H9 (cell line): ENCODE results near the gene ACOX3. TPM values are rescaled to one million over a fixed set of nuclear protein-coding genes. Genes with fewer than 3 reads are reported as not detected.

ENCODE experiments used
- DNase-seq: peaks from one replicate; pipeline ENCODE4 v3.0.0-alpha.2; 2017
- H2AFZ ChIP-seq: one replicate; pipeline ENCODE4 v1.6.1; 2013; ENCODE audit warnings: mild to moderate bottlenecking, low read length, control low read depth, moderate library complexity
- H2AK5ac ChIP-seq: 2 replicates; pipeline ENCODE4 v1.6.1; 2013; ENCODE audit warnings: low read length, control low read depth, mixed read lengths; ENCODE audit not compliant: insufficient read length
- H2BK120ac ChIP-seq: one replicate; pipeline ENCODE4 v1.6.1; 2013; ENCODE audit warnings: low read depth, mild to moderate bottlenecking, low read length, control low read depth, inconsistent platforms; ENCODE audit not compliant: poor library complexity, severe bottlenecking
- H2BK12ac ChIP-seq: 2 replicates; pipeline ENCODE4 v1.6.1; 2013; ENCODE audit warnings: low read length, control low read depth, mixed read lengths, low read depth; ENCODE audit not compliant: insufficient read length
- H2BK15ac ChIP-seq: 2 replicates; pipeline ENCODE4 v1.6.1; 2013; ENCODE audit warnings: low read depth, low read length, control low read depth
- H2BK20ac ChIP-seq: one replicate; pipeline ENCODE4 v1.6.1; 2013; ENCODE audit warnings: low read depth, mild to moderate bottlenecking, low read length, control low read depth, inconsistent platforms; ENCODE audit not compliant: poor library complexity, severe bottlenecking
- H2BK5ac ChIP-seq: 2 replicates; pipeline ENCODE4 v1.6.1; 2013; ENCODE audit warnings: low read length, control low read depth, mixed read lengths; ENCODE audit not compliant: insufficient read length
- H3K14ac ChIP-seq: 2 replicates; pipeline ENCODE4 v1.6.1; 2013; ENCODE audit warnings: low read length, control low read depth; ENCODE audit not compliant: insufficient read depth
- H3K18ac ChIP-seq: 2 replicates; pipeline ENCODE4 v1.6.1; 2013; ENCODE audit warnings: low read depth, mild to moderate bottlenecking, mixed read lengths, low read length, control low read depth; ENCODE audit not compliant: insufficient read length
- H3K23ac ChIP-seq: 2 replicates; pipeline ENCODE4 v1.6.1; 2013; ENCODE audit warnings: low read length, control low read depth, mixed read lengths, low read depth; ENCODE audit not compliant: insufficient read length
- H3K23me2 ChIP-seq: 2 replicates; pipeline ENCODE4 v1.6.1; 2013; ENCODE audit warnings: low read depth, mild to moderate bottlenecking, mixed read lengths, low read length, control low read depth; ENCODE audit not compliant: insufficient read length, poor library complexity, severe bottlenecking
- H3K27ac ChIP-seq: 2 replicates; pipeline ENCODE4 v1.5.1; 2013; ENCODE audit warnings: low read length, control low read depth, mixed read lengths, low read depth; ENCODE audit not compliant: insufficient read length
- H3K27me3 ChIP-seq: 2 replicates; pipeline ENCODE4 v1.6.1; 2013; ENCODE audit warnings: low read length, control low read depth, inconsistent platforms; ENCODE audit not compliant: insufficient read depth
- H3K4ac ChIP-seq: 2 replicates; pipeline ENCODE4 v1.6.1; 2013; ENCODE audit warnings: low read depth, mild to moderate bottlenecking, control low read depth, inconsistent platforms, low read length, moderate library complexity
- H3K4me1 ChIP-seq: 2 replicates; pipeline ENCODE4 v1.6.1; 2013; ENCODE audit warnings: low read length, control low read depth, inconsistent platforms; ENCODE audit not compliant: insufficient read depth
- H3K4me2 ChIP-seq: 2 replicates; pipeline ENCODE4 v1.6.1; 2013; ENCODE audit warnings: low read length, control low read depth, mixed read lengths; ENCODE audit not compliant: insufficient read length, insufficient read depth
- H3K56ac ChIP-seq: 2 replicates; pipeline ENCODE4 v1.6.1; 2013; ENCODE audit warnings: low read depth, mild to moderate bottlenecking, mixed read lengths, low read length, control low read depth; ENCODE audit not compliant: insufficient read length
- H3K79me1 ChIP-seq: 2 replicates; pipeline ENCODE4 v1.6.1; 2013; ENCODE audit warnings: low read depth, mild to moderate bottlenecking, moderate library complexity, low read length, control low read depth, inconsistent platforms; ENCODE audit not compliant: insufficient read depth, poor library complexity, severe bottlenecking
- H3K79me2 ChIP-seq: 2 replicates; pipeline ENCODE4 v1.6.1; 2013; ENCODE audit warnings: low read length, control low read depth, inconsistent platforms; ENCODE audit not compliant: insufficient read depth
- H3K9ac ChIP-seq: 2 replicates; pipeline ENCODE4 v1.6.1; 2013; ENCODE audit warnings: low read length, control low read depth, mixed read lengths; ENCODE audit not compliant: insufficient read length; ENCODE audit errors: extremely low read depth
- H3K9me3 ChIP-seq: one replicate; pipeline ENCODE4 v1.6.1; 2013; ENCODE audit warnings: low read depth, low read length, inconsistent platforms; ENCODE audit not compliant: control insufficient read depth
- H3T11ph ChIP-seq: one replicate; pipeline ENCODE4 v1.6.1; 2013; ENCODE audit warnings: mild to moderate bottlenecking, low read length, control low read depth, inconsistent platforms
- H4K20me1 ChIP-seq: one replicate; pipeline ENCODE4 v1.6.1; 2013; ENCODE audit not compliant: control insufficient read depth, insufficient read length, insufficient read depth
- H4K5ac ChIP-seq: 2 replicates; pipeline ENCODE4 v1.6.1; 2013; ENCODE audit warnings: low read depth, mild to moderate bottlenecking, mixed read lengths, low read length, control low read depth; ENCODE audit not compliant: insufficient read length
- H4K8ac ChIP-seq: replicated peaks from 2 replicates; pipeline ENCODE4 v1.6.1; 2013; ENCODE audit warnings: low read length, control low read depth, mixed read lengths, low read depth; ENCODE audit not compliant: insufficient read length
- H4K91ac ChIP-seq: 2 replicates; pipeline ENCODE4 v1.6.1; 2013; ENCODE audit warnings: low read depth, mild to moderate bottlenecking, moderate library complexity, mixed read lengths, low read length, control low read depth; ENCODE audit not compliant: insufficient read length
- H3K27ac Mint-ChIP-seq, 3 experiments: 2 replicates in 2 of 3; 3 replicates in 1 of 3; pipeline ENCODE4 v1.8.0; 2020 to 2021; ENCODE audit warnings: mixed read lengths in 3 of 3, mild to moderate bottlenecking in 1 of 3, moderate library complexity in 1 of 3
- H3K27me3 Mint-ChIP-seq: 2 replicates; pipeline ENCODE4 v1.8.0; 2021; ENCODE audit warnings: low read depth, mild to moderate bottlenecking, moderate library complexity, mixed read lengths
- H3K36me3 Mint-ChIP-seq, 3 experiments: 2 replicates in 2 of 3; 3 replicates in 1 of 3; pipeline ENCODE4 v1.8.0; 2020 to 2021; ENCODE audit warnings: low read depth in 3 of 3, mixed read lengths in 3 of 3; ENCODE audit not compliant: insufficient read depth in 1 of 3
- H3K4me1 Mint-ChIP-seq, 2 experiments: 2 replicates each; pipeline ENCODE4 v1.8.0; 2020; ENCODE audit warnings: mixed read lengths in 2 of 2
- H3K4me3 Mint-ChIP-seq, 2 experiments: 2 replicates in 1 of 2; 3 replicates in 1 of 2; pipeline ENCODE4 v1.8.0; 2020 to 2021; ENCODE audit warnings: mild to moderate bottlenecking in 2 of 2, mixed read lengths in 2 of 2, moderate library complexity in 1 of 2
- H3K9me3 Mint-ChIP-seq, 2 experiments: 2 replicates in 1 of 2; 3 replicates in 1 of 2; pipeline ENCODE4 v1.8.0; 2020; ENCODE audit warnings: mild to moderate bottlenecking in 2 of 2, mixed read lengths in 2 of 2, moderate library complexity in 1 of 2
- WGBS: extraction: QIAGEN DNeasy Blood & Tissue Kit; methylation state at CpG from one replicate; pipeline ENCODE4 v1.1.7; 2013; ENCODE audit warnings: missing lambda C conversion rate, low lambda C conversion rate, mixed read lengths; ENCODE audit not compliant: insufficient read length; ENCODE audit errors: extremely low coverage; 5-methylcytosine and 5-hydroxymethylcytosine counted together
- total RNA-seq: library from RNA; stranded (reverse); gene quantifications from 2 replicates; pipeline ENCODE4 v1.2.1, GENCODE V29; 2021
- TF ChIP-seq, protein P1 (sequence below): fragments of 200-600 bp; sonication (generic); conservative IDR thresholded peaks from 3 replicates; pipeline ENCODE4 v1.8.0; 2021; ENCODE audit warnings: antibody characterized with exemption, mild to moderate bottlenecking

ACOX3 gene
- total RNA-seq, 1 experiment from 2014 or later = 13.8 TPM

DNA sequence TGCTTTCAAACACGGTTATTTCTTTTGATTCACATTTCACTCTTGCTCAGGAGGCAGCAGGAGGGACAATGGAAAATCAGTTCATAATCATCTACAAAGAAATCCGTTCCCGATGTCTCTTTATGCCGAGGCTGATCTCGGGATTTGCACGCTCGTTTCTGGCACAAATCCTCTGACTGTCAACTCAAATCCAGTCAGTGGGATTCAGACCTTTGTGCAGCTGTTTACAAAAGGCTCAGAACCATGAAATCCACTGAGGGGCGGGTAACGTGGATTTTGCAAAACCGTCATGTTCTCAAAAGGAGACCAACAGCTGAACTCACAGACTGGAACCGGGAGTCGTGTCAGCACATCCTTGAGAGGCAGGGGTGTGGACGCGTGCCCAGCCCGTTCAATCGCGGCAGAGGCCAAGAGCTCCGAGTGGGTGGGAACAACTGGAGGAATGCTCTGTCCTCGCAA lies 46.4 kb downstream of the ACOX3 start:
- Histone ChIP-seq H3T11ph (no peak overlapping the region), H2AK5ac (no peak overlapping the region), H2BK5ac (no peak overlapping the region), H3K27ac (no peak overlapping the region), H3K23ac (no peak overlapping the region), H4K20me1 (no peaks in the 10 kb centered on the region), H4K5ac (no peak overlapping the region), H2AFZ (no peak overlapping the region), H4K8ac (no peak overlapping the region), H3K79me1 (no peaks in the 10 kb centered on the region), H4K91ac (no peak overlapping the region), H3K79me2 (no peaks in the 10 kb centered on the region), H3K56ac (no peak overlapping the region), H2BK15ac (no peak overlapping the region), H3K4me1 (peaks cover 3% of the 10 kb centered on the region; the same call in 1 of the 2 replicates), H3K27me3 (no peaks in the 10 kb centered on the region), H3K4me2 (no peak overlapping the region), H3K18ac (no peak overlapping the region), H3K9ac (no peak overlapping the region), H3K4ac (no peak overlapping the region), H2BK20ac (no peak overlapping the region), H3K14ac (no peak overlapping the region), H3K9me3 (no peaks in the 10 kb centered on the region), H3K23me2 (no peaks in the 10 kb centered on the region), H2BK12ac (no peak overlapping the region), H2BK120ac (no peak overlapping the region)
- TF ChIP-seq, protein P1, sequence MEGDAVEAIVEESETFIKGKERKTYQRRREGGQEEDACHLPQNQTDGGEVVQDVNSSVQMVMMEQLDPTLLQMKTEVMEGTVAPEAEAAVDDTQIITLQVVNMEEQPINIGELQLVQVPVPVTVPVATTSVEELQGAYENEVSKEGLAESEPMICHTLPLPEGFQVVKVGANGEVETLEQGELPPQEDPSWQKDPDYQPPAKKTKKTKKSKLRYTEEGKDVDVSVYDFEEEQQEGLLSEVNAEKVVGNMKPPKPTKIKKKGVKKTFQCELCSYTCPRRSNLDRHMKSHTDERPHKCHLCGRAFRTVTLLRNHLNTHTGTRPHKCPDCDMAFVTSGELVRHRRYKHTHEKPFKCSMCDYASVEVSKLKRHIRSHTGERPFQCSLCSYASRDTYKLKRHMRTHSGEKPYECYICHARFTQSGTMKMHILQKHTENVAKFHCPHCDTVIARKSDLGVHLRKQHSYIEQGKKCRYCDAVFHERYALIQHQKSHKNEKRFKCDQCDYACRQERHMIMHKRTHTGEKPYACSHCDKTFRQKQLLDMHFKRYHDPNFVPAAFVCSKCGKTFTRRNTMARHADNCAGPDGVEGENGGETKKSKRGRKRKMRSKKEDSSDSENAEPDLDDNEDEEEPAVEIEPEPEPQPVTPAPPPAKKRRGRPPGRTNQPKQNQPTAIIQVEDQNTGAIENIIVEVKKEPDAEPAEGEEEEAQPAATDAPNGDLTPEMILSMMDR = no peak
- Mint-ChIP-seq H3K27ac (no peak overlapping the region; a peak in 1 of 7 replicates), H3K4me3 (no peak overlapping the region), H3K36me3 (peaks cover 0 to 9% (median 4%) of the 10 kb centered on the region in 3 experiments; a peak in 4 of 7 replicates), H3K27me3 (no peaks in the 10 kb centered on the region), H3K9me3 (no peaks in the 10 kb centered on the region), H3K4me1 (peaks cover 23 to 28% of the 10 kb centered on the region in 2 experiments)
- no peak for DNase-seq
- WGBS = no CpG with 5 or more reads among the region's 19 CpGs
